ENCODE data around the gene POLQ.

DNA sequence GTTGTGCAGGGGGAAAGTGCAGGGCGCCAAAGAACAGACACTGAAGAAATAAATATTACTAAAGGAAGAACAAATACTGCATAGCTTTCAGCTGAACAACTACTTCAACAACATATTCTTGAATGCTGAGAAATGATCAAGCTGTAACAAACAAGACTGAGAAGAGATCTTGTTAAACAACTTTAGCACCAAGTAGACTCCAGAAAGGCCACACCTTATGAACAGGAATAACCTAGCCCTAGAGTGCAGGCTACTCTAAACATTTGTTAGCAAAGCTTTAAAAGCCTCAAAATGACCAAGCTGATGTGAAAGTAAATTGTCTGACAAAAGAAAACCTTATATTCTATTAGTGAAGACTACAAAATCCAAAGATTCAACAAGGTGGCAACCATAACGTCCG is 83.2 kb downstream of the POLQ start:
- TF ChIP-seq, protein P1, sequence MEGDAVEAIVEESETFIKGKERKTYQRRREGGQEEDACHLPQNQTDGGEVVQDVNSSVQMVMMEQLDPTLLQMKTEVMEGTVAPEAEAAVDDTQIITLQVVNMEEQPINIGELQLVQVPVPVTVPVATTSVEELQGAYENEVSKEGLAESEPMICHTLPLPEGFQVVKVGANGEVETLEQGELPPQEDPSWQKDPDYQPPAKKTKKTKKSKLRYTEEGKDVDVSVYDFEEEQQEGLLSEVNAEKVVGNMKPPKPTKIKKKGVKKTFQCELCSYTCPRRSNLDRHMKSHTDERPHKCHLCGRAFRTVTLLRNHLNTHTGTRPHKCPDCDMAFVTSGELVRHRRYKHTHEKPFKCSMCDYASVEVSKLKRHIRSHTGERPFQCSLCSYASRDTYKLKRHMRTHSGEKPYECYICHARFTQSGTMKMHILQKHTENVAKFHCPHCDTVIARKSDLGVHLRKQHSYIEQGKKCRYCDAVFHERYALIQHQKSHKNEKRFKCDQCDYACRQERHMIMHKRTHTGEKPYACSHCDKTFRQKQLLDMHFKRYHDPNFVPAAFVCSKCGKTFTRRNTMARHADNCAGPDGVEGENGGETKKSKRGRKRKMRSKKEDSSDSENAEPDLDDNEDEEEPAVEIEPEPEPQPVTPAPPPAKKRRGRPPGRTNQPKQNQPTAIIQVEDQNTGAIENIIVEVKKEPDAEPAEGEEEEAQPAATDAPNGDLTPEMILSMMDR (optimal IDR thresholded peaks at IDR 0.05 in 1 of 3, IDR thresholded peaks at IDR 0.05 in 1 of 3, conservative IDR thresholded peaks at IDR 0.05 in 1 of 3; ENCODE audit: extremely low read depth in 1 of 3, insufficient read depth in 2 of 3, low read length in 3 of 3) = no peak
- TF ChIP-seq EZH2 (IDR thresholded peaks at IDR 0.05; ENCODE audit: low read length) = no peak

Measured in keratinocyte (primary cell).